ENCODE data around the gene PSMD11.
"Not testable (repeated sequence)": the region's sequence is repeated elsewhere in the genome, so short reads cannot be mapped to it uniquely, and the experiment has no call there.

Gene PSMD11

GRCh38 chr17:32515677-32516383 is 71.5 kb downstream of the PSMD11 start:
- no peak for DNase-seq

GRCh38 chr17:32516450-32516849 is 72.1 kb downstream of the PSMD11 start:
- DNase-seq: no peak

DNA sequence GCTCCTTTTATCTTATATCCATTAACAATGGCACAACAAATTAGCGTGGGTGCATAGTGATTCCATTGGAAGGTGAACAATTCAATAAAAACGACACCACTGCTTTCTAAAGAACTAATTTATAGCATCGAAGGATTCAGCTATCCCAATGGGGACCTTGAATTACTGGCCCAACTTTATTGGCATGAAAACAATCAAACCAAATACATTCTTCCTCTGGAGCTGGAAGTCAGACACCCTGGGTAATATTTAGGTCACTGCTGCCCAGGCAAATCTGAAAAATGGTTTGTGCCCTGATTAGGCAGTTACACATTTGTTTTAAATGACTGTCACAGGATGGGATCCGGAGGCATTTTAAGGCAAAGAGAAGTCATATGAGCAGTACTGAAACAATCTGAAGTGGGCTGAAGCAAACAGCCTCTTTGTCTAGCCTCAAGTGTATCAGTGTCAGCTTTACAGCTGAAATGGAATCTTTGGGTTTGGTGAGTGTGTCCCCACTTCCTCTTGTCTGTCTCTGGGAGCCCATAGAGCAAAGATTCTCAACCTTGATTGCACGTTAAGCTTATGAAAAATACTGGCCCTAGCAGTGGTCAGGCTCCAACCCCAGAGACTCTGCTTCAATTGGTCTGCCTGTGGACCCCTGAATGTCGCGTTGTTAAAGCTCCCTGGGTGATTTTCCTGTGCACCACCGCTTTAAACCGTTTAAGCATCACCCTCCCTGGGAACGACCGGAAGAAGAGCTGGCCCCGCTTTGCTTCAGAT is 72.8 kb downstream of the PSMD11 start:
- DNase-seq: no peak

DNA sequence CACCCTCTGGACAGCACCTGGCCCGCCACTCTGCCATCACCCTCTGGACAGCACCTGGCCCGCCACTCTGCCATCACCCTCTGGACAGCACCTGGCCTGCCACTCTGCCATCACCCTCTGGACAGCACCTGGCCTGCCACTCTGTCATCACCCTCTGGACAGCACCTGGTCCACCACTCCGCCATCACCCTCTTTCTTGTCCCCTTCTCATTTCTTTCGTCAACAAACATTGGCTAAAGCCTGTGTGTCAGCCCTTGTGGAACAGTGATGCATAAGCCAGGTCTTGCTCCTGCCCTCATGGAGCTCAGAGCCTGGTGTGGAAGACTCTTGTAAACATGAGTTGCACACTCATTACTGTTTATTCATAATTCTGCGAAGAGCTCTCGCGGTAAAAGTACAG is 73.7 kb downstream of the PSMD11 start:
- no peak for DNase-seq

DNA sequence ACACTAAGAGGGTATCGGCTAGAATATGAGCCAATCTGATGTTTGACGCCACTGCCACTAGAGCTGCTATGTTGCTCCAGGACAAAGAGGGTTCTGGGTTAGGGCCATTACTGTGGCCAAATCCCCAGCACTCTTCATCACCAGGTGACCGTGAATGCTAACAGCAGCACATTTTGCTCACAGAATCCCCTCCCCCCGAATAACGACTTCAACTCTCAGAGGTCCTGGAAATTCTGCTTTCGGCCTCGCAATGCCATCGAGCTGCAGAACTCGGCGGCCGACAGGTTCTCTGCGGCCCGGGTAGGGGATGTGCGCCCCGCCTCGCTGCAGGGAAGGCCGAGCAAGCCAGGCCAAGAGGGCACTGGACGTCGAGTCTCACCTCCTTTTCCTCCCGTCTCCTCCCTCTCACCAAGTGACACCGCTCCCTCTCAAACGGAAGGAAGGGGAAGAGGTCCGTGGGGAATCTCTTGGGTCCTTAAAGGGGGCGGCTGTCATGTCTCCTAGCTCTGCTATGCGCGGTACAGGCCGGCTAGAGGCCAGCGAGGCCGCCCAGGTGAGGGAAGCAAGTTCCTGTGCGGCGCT is 74.4 kb downstream of the PSMD11 start:
- no peak for DNase-seq

DNA sequence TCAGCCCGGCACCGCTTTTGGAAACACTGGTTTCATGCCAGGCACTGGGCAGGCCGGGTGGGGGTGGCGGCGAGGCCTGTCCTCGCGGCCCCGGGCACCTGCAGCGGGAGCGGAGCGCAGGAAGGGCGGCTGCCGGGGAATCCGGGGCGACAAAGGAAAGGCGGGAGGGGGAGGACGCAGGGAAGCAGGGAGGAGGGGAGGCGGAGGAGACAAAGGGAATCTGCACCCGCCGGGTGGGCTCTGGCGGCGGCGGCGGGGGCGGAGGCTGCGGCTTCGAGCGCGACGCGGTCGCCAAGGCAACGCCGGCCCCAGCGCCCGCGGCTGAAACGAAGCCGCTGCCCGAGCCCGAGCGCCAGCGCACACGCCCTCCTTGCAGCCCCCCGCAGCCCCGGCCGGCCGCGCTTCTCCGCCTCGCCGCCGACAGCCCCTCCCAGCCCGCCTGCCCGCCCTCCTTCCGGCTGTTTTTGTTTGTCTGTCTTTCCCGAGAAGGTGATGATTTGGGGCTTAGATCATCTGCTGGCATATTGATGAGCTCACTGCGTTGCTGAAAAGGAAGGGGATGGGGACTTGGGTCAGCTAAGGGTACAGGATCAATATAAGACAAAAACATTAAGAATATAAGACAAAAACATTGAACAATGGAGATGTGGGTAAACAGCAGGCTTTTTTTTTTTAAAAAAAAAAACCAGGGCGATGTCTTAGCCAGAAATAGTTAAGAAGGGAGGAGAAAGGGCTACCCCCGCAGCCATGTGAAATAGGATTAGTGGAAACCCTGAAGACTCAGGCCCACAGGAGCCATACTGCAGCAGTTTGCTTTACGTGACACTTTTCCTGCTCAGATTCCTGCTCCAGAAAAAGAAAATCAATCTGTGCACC is 75.2 kb downstream of the PSMD11 start:
- peak; percentile 16 for DNase-seq

DNA sequence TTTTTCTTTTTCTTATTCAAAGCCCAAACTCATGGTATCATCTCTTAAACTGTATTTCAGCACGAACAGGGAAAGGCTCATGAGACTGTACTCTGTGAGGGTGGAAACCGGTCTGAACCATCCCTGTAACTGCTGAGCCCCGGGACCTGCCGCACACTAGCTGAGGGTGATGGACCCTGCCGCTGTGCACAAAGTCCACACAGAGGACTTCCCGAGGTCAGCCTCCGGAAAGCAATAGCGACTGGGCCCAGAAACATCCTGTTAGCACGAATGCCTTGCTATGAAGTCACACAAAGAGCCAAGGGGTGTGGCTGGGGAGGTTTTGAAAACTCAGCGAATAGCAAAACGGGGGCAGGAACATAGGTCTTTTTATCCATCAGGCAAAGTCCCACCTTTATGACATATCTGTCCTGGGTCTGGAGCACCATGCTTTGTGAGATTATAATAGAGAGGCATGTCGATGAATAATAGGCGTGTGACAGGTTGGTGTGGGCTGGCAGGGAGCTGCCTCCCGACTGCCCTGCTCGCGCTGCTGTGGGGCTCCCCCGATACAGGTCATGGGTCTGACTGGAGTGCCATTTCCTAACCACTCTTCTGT is 75.9 kb downstream of the PSMD11 start:
- no peak for DNase-seq

- no peak for DNase-seq
These were observed 76.6 kb downstream of the PSMD11 start for GRCh38 chr17:32520737-32521404.

DNA sequence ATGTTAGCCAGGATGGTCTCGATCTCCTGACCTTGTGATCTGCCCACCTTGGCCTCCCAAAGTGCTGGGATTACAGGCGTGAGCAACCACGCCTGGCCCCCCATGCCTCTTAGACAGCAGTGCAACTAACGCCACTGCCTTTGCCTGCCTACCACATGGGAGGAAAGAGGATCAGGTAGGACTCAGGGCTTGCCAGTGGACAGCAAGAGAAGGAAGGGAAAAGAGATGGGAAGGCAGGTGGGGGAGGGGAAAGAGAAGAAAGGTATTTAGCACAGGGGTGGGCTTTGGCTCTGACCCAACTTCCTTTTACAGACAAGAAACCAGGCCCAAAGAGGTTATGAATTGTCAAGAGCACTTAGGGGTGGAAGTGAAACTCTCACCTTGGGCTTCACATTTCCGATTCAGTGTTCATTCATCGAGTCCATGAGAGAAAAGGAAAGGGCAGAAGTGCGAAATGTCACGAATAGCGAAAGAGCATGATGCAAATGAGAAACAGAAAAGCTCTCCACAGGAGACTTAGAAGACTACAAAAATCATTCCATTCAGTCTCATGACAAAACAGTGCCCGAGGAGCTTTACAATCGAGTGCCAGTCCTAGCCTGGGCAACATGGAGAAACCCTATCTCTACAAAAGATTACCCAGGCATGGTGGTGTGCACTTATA is 78.8 kb downstream of the PSMD11 start:
- DNase-seq: no peak

- no peak for DNase-seq
These were observed 79.7 kb downstream of the PSMD11 start for GRCh38 chr17:32523827-32524552.

DNA sequence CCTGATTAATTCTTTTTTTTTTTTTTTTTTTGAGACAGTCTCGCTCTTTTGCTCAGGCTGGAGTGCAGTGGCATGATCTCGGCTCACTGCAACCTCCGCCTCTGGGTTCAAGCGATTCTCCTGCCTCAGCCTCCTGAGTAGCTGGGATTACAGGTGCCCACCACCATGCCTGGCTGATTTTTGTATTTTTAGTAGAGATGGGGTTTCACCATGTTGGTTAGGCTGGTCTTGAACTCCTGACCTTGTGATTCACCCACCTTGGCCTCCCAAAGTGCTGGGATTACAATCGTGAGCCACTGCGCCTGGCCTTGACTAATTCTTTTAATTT is 80.2 kb downstream of the PSMD11 start:
- not testable (repeated sequence) for DNase-seq

DNA sequence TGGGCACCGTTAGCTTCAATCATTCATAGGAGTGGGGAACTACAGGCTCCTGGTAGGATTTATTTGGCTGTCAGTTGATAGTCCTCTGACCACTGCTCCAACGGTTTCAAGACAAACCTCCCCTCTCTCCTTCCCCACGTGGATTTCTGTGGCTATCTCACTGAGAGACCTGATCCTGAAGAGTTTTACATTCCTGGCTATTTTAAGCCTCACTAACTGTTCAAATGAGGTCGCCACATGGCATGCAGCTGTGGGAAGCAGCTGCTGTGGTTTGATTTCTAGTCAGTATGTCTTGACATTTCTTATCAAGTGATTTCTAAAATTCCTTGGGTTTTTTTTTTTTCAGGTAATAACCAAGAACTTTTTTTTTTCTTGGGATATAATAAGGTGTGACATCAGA is 80.8 kb downstream of the PSMD11 start:
- no peak for DNase-seq

GRCh38 chr17:32527146-32527545 is 82.8 kb downstream of the PSMD11 start:
- DNase-seq: no peak

- no peak for DNase-seq
These were observed 84.5 kb downstream of the PSMD11 start for GRCh38 chr17:32528825-32529224.

DNA sequence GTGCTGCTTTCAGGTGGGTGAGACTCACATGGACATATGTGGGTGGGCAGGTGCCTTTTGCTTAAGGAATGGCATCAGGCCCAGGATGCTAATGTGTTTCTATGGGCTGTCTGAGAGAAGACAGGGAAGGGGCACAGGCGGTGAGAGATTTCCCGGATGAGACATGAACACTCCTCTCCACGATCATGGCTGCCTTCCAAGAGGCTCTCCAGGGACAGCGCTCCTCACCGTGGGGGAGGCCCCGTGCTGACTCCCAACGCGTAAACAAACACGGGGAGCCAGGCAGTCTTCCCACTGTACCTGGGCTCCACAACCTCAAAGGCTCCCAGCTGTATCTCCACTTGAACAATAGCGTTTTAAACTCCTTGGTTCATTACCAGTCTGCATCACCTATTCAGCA is 85.3 kb downstream of the PSMD11 start:
- no peak for DNase-seq

Measured in T1000 (cell line).